Measurements from ENCODE around the gene CSNK1D. TPM values are rescaled to one million over a fixed set of nuclear protein-coding genes. Genes with fewer than 3 reads are reported as not detected.
"Not testable (repeated sequence)": the region's sequence is repeated elsewhere in the genome, so short reads cannot be mapped to it uniquely, and the experiment has no call there.

CSNK1D gene
- total RNA-seq, 1 experiment from 2014 or later, result 234 TPM

DNA sequence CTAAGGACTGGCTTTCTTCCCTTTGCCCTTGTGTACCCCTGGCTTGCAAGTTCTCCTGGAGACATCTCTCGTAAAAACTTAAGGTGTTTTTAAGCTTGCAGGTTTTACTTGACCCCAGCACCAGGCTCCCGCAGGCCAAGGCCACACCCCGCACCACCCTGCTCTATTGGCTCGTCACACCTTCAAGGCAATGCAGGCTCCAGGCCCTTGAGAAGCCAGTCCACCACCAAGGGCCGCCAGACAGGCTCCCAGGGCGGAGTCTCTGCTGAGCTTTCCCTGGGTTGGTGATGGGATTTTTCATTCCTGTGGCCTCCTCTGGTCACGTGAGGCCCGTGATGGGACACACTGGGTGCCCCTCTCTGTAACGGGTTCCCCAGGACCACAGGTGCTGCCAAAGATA is 9.9 kb downstream of the CSNK1D start:
- in situ Hi-C loops (cut with HindIII; ENCODE audit: low pct_unique_long_range_greater_than_20kb, low sequenced_read_pairs) (no loop called here), intact Hi-C loops (cut with micrococcal nuclease; ENCODE audit: unreplicated experiment) (no loop called here)
- ChIA-PET POLR2A (no interaction called here), CTCF (no interaction called here)
- peaks cover 23% of the 10 kb centered on the region for H3K4me1 ChIP-seq (ENCODE audit: control insufficient read depth, insufficient read depth, low read length)
- BruUV-seq (replicated peaks), result no TSS peak
- DNase-seq (ENCODE audit: low read depth, low spot score) (no peak), ATAC-seq (no peak)
- no peak overlapping the region for H3K27ac ChIP-seq (ENCODE audit: low read length)
- peaks cover 37% of the 10 kb centered on the region for H3K36me3 ChIP-seq (ENCODE audit: control insufficient read depth, insufficient read depth, low read length)
- no peak overlapping the region for H3K4me3 ChIP-seq (ENCODE audit: low read depth in 2 of 2, low read length in 2 of 2)
- no peaks in the 10 kb centered on the region for H3K9me3 ChIP-seq (ENCODE audit: control insufficient read depth, insufficient read depth, low read depth, low read length)
- TF ChIP-seq TCF7L2 (IDR thresholded peaks at IDR 0.05; ENCODE audit: low read depth, low read length) (no peak), REST (IDR thresholded peaks at IDR 0.05; ENCODE audit: insufficient read depth in 1 of 2, low read depth in 2 of 2, low read length in 1 of 2) (no peak), SIN3A (IDR thresholded peaks at IDR 0.05; ENCODE audit: borderline replicate concordance, insufficient read depth, low read depth, low read length) (no peak)
- H3K27me3 ChIP-seq (ENCODE audit: control insufficient read depth, insufficient read depth, low read length), result no peaks in the 10 kb centered on the region

DNA sequence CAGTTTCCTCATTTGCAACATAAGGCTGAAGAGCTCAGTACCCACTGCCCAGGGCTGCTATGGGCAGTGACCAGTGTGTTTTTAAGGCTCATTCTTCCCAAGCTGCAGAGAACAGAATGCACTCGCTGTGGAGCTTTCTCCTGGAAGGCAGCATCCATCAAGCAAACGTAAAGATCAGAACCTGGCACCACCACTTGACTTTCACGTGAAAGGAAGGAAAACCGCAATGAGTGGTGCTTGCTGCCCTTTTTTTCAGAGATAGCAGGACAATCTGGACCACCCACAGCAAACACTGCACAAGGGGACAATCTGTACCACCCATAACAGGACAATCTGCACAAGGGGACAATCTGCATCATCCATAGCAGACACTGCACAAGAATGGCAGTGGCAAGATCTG is 11.2 kb downstream of the CSNK1D start:
- POLR2A ChIA-PET, result interaction anchor here (0.5 kb wide), 1 partner anchor 31 kb away, joined by 3 read pairs; no protein-coding TSS in a partner anchor
- no peak for TF ChIP-seq TCF7L2 (IDR thresholded peaks at IDR 0.05; ENCODE audit: low read depth, low read length)
- TF ChIP-seq, protein P1, sequence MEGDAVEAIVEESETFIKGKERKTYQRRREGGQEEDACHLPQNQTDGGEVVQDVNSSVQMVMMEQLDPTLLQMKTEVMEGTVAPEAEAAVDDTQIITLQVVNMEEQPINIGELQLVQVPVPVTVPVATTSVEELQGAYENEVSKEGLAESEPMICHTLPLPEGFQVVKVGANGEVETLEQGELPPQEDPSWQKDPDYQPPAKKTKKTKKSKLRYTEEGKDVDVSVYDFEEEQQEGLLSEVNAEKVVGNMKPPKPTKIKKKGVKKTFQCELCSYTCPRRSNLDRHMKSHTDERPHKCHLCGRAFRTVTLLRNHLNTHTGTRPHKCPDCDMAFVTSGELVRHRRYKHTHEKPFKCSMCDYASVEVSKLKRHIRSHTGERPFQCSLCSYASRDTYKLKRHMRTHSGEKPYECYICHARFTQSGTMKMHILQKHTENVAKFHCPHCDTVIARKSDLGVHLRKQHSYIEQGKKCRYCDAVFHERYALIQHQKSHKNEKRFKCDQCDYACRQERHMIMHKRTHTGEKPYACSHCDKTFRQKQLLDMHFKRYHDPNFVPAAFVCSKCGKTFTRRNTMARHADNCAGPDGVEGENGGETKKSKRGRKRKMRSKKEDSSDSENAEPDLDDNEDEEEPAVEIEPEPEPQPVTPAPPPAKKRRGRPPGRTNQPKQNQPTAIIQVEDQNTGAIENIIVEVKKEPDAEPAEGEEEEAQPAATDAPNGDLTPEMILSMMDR (IDR thresholded peaks at IDR 0.05), result no peak
- no peak for TF ChIP-seq SIN3A (IDR thresholded peaks at IDR 0.05; ENCODE audit: borderline replicate concordance, insufficient read depth, low read depth, low read length)
- intact Hi-C loops (cut with micrococcal nuclease; ENCODE audit: unreplicated experiment) (no loop called here), in situ Hi-C loops (cut with HindIII; ENCODE audit: low pct_unique_long_range_greater_than_20kb, low sequenced_read_pairs) (no loop called here)
- BruUV-seq (replicated peaks), result no TSS peak
- no peak for DNase-seq (ENCODE audit: low read depth, low spot score)
- H3K27me3 ChIP-seq (ENCODE audit: control insufficient read depth, insufficient read depth, low read length), result no peaks in the 10 kb centered on the region
- CTCF ChIA-PET, result no interaction called here
- H3K4me1 ChIP-seq (ENCODE audit: control insufficient read depth, insufficient read depth, low read length), result peaks cover 10% of the 10 kb centered on the region
- ATAC-seq, result no peak
- H3K9me3 ChIP-seq (ENCODE audit: control insufficient read depth, insufficient read depth, low read depth, low read length), result no peaks in the 10 kb centered on the region
- no peak overlapping the region for H3K4me3 ChIP-seq (ENCODE audit: low read depth in 2 of 2, low read length in 2 of 2)
- peaks cover 42% of the 10 kb centered on the region for H3K36me3 ChIP-seq (ENCODE audit: control insufficient read depth, insufficient read depth, low read length)
- H3K27ac ChIP-seq (ENCODE audit: low read length), result no peak overlapping the region

DNA sequence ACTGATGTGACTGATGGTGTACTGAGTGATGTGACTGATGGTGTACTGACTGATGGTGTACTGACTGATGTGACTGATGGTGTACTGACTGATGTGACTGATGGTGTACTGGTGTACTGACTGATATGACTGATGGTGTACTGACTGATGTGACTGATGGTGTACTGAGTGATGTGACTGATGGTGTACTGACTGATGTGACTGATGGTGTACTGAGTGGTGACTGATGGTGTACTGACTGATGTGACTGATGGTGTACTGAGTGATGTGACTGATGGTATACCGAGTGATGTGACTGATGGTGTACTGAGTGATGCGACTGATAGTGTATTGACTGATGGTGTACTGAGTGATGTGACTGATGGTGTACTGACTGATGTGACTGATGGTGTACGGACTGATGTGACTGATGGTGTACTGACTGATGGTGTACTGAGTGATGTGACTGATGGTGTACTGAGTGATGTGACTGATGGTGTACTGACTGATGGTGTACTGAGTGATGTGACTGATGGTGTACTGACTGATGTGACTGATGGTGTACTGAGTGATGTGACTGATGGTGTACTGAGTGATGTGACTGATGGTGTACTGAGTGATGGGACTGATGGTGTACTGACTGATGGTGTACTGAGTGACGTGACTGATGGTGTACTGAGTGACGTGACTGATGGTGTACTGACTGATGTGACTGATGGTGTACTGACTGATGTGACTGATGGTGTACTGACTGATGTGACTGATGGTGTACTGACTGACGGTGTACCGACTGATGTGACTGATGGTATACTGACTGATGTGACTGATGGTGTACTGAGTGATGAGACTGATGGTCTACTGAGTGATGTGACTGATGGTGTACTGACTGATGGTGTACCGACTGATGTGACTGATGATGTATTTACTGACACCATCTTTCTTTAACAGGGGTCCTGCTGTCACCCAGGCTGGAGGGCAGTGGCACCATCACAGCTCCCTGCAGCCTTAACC is 13.2 kb downstream of the CSNK1D start:
- intact Hi-C loops (cut with micrococcal nuclease; ENCODE audit: unreplicated experiment); H3K27ac ChIP-seq (ENCODE audit: low read length); H3K9me3 ChIP-seq (ENCODE audit: control insufficient read depth, insufficient read depth, low read depth, low read length); H3K4me3 ChIP-seq (ENCODE audit: low read depth in 2 of 2, low read length in 2 of 2); CTCF ChIA-PET; DNase-seq (ENCODE audit: low read depth, low spot score); POLR2A ChIA-PET; BruUV-seq (replicated peaks); ATAC-seq; H3K4me1 ChIP-seq (ENCODE audit: control insufficient read depth, insufficient read depth, low read length); in situ Hi-C loops (cut with HindIII; ENCODE audit: low pct_unique_long_range_greater_than_20kb, low sequenced_read_pairs); H3K27me3 ChIP-seq (ENCODE audit: control insufficient read depth, insufficient read depth, low read length): not testable (repeated sequence)
- TF ChIP-seq POLR2AphosphoS5 (IDR thresholded peaks at IDR 0.05; ENCODE audit: low read depth, low read length), result peak; percentile 44; the same call in 1 of the 2 replicates
- peaks cover 52% of the 10 kb centered on the region for H3K36me3 ChIP-seq (ENCODE audit: control insufficient read depth, insufficient read depth, low read length)

All from Panc1 (cell line).